Measurements from ENCODE around the gene SETD1A.
A peak's percentile ranks its signal among the peaks of the same experiment; 100 is the strongest.

DNA sequence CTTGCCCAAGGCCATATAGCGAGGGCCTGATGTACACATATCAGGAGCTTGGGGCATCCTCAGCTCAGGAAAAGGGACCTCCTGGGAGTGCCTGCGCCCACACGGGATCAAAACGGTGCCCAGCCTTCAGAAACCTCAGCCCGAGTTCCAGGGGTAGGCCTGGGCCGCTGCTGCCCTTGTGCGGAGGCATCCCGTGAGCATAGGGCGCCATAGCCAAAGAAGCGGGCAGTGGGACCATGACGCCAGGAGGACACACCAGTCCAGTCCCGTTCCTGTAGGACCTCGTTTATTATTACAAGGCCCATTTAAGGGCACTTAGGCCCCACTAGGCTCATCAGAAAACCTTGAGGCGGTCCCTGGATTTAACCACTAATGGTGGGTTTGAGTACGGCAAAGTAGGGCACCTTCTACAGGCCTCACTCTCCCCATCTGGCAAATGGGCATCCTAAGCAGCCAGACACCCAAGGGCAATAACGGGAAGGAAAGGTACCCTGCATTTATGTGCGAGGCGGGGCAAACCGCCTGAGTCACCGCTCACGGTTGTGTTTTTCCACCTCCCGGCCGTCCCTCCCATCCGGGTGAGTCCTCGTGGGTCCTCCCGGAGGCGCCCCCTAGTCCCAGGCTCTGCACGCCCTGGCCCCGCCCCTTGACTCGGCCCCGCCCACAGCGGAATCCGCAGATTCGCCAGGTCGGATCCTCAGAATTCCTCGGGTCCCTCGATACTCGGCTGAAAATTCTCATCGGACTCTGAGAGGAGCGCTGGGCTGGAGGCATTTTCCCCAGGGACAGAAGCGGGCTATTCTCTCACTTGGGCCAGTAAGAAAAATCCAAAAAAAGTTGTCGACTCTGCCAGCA, 726 bp upstream of the SETD1A start:
- TF ChIP-seq, protein P1, sequence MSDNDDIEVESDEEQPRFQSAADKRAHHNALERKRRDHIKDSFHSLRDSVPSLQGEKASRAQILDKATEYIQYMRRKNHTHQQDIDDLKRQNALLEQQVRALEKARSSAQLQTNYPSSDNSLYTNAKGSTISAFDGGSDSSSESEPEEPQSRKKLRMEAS (IDR thresholded peaks at IDR 0.05): 0 out of 2 replicates have a peak, but pooled peaks have one; percentile 22
- TF ChIP-seq POLR2A (IDR thresholded peaks at IDR 0.05; ENCODE audit: control extremely low read depth in 1 of 2, low read depth in 2 of 2, low read length in 2 of 2) (peak in 1 of 2 experiments; percentile 58; a peak in 2 of 3 replicates), JUN (IDR thresholded peaks at IDR 0.05; ENCODE audit: low read depth, low read length) (no peak), EP300 (IDR thresholded peaks at IDR 0.05; ENCODE audit: borderline replicate concordance in 1 of 2, low read depth in 2 of 2, low read length in 2 of 2) (peak in 1 of 2 experiments; percentile 42; a peak in 1 of 3 replicates), GABPA (IDR thresholded peaks at IDR 0.05; ENCODE audit: borderline replicate concordance, insufficient read depth, low read length) (no peak), POU5F1 (IDR thresholded peaks at IDR 0.05; ENCODE audit: low read depth, low read length) (no peak), ASH2L (IDR thresholded peaks at IDR 0.05; ENCODE audit: low read length) (no peak), CBX5 (IDR thresholded peaks at IDR 0.05; ENCODE audit: low read depth, low read length) (no peak), POLR2AphosphoS5 (IDR thresholded peaks at IDR 0.05; ENCODE audit: low read depth, low read length) (peak; percentile 48), YY1 (IDR thresholded peaks at IDR 0.05; ENCODE audit: low read depth, low read length) (0 out of 2 replicates have a peak, but pooled peaks have one; percentile 10), HDAC6 (IDR thresholded peaks at IDR 0.05; ENCODE audit: low read depth, low read length) (no peak), BCL11A (IDR thresholded peaks at IDR 0.05; ENCODE audit: low read depth in 2 of 2, low read length in 2 of 2) (no peak), FOSL1 (IDR thresholded peaks at IDR 0.05; ENCODE audit: insufficient read depth, low read depth, low read length) (no peak)
- TF ChIP-seq, protein P2, sequence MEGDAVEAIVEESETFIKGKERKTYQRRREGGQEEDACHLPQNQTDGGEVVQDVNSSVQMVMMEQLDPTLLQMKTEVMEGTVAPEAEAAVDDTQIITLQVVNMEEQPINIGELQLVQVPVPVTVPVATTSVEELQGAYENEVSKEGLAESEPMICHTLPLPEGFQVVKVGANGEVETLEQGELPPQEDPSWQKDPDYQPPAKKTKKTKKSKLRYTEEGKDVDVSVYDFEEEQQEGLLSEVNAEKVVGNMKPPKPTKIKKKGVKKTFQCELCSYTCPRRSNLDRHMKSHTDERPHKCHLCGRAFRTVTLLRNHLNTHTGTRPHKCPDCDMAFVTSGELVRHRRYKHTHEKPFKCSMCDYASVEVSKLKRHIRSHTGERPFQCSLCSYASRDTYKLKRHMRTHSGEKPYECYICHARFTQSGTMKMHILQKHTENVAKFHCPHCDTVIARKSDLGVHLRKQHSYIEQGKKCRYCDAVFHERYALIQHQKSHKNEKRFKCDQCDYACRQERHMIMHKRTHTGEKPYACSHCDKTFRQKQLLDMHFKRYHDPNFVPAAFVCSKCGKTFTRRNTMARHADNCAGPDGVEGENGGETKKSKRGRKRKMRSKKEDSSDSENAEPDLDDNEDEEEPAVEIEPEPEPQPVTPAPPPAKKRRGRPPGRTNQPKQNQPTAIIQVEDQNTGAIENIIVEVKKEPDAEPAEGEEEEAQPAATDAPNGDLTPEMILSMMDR (IDR thresholded peaks at IDR 0.05; ENCODE audit: control extremely low read depth in 1 of 3, insufficient read depth in 1 of 3, low read depth in 1 of 3, low read length in 3 of 3): peak in 1 of 3 experiments; percentile 22; a peak in 1 of 4 replicates

Data from H1 (cell line).